HG03558 (cell line): ENCODE measurements around the gene MGST3.
"Not testable (repeated sequence)": the region's sequence is repeated elsewhere in the genome, so short reads cannot be mapped to it uniquely, and the experiment has no call there.

Source experiments
- ATAC-seq: cut with Tn5 transposase; IDR thresholded peaks from one replicate; pipeline ENCODE4 v1.9.1; 2021; ENCODE audit warnings: moderate number of reproducible peaks; ENCODE audit not compliant: unreplicated experiment; ENCODE audit errors: extremely low read depth

The MGST3 gene

DNA sequence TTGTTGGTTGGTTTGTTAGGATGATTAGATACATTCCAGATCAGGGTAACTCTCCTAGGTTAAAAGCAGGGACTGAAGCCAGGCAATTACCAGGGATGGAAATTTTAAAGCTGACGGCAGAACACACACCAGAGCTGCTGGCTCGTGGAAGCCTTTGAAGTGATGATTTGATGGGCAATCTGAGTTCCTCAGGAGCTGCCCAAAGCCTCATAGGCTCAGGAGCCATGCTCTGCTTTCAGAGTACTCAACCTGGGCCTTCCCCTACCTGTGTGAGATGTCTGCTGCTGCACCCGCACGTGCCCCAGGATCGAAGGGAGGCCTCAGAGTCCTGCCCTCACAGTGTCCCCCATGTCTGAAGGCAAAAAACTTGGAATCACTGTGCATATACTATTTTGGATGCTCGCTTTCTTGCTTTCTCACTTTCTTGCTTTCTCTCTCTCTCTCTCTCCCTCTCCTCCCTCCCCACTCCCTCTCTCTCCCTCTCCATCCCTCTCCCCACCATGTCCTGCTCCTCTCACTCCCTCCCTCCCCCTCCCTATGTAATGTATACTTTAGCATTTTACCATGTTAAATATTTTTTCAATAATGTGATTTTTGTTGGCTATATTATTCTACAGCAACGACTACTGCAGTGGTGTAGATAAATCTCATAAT is 18.0 kb downstream of the MGST3 start:
- ATAC-seq, result no peak

DNA sequence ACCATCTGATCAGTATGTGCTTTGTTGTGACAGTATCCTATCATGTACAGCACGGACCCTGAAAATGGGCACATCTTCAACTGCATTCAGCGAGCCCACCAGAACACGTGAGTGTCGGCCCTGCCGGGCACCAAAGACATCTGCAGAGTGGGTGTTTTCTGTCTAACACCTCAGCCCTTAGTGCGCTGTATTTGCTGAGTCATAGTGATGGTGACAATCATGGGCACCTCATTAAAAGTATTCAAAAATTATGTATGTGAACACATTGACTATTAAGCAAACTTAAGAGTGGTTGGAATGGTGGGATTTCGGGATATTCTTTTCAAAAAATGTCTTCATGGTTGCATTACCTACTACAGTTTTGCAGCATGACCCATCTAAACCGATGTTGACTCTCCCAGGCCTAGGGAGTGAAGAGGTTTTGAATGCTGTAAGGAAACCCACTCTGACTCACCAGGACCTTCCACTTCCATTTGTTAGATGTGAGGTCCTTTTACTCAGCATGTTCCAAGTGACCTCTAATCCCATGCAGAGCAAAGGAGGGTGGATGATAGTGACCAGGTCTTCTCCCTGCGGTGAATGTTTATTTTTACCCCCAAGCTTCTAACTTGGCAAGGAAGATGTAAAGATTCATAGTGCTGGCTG is 20.1 kb downstream of the MGST3 start:
- no peak for ATAC-seq

GRCh38 chr1:165658766-165659580 is 27.9 kb downstream of the MGST3 start:
- ATAC-seq, result not testable (repeated sequence)

DNA sequence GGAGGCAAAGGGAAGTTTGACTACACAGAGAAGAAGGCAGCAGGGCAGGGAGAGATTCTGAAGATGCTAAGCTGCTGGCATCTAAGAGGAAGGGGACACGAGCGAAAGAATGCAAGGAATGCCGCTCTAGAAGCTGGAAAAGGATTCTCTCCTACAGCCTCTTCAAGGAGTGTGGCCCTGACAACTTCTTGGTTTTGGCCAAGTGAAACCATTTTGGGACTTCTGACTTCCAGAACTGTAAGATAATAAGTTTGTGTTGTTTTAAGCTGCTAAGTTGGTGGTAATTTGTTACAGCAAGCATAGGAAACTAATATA is 28.5 kb downstream of the MGST3 start:
- no peak for ATAC-seq

- no peak for ATAC-seq
Measured at GRCh38 chr1:165661703-165662102, 30.7 kb downstream of the MGST3 start.

DNA sequence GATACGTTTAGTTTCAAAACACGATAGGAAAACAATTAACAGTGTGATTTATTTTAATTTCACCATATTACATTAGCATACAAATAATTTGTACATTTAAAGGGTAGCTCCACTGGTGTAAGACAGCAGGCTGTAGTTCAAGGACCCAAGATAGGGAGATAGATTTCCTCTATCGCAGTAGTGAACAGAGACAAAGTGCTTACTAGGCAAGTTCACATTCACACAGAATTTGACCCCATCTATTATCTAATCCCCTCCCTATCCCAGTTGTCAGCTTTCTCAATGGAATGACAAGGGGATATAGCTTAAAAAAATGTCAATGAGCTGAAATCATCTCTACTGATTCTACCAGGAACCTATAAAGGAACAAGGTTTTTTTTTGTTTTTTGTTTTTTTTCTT is 31.2 kb downstream of the MGST3 start:
- ATAC-seq, result no peak

- no peak for ATAC-seq
Measured at GRCh38 chr1:165666152-165666825, 35.3 kb downstream of the MGST3 start.

- no peak for ATAC-seq
Measured at GRCh38 chr1:165668184-165668583, 37.1 kb downstream of the MGST3 start.

GRCh38 chr1:165671526-165671925 is 40.5 kb downstream of the MGST3 start:
- ATAC-seq, result no peak

DNA sequence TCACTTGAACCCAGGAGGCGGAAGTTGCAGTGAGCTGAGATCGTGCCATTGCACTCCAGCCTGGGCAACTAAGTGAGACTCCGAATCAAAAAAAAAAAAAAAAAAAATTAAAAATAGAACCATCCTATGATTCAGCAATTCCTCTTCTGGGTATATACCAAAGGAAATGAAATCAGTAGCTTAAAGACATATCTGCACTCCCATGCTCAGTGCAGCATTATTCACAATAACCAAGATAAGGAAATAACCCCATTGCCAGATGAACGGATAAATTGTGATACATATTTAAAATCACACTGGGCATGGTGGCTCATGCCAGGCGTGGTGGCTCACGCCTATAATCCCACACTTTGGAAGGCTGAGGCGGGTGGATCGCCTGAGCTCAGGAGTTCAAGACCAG is 43.6 kb downstream of the MGST3 start:
- ATAC-seq, result no peak

- ATAC-seq, result no peak
Measured at GRCh38 chr1:165675794-165676193, 44.8 kb downstream of the MGST3 start.

DNA sequence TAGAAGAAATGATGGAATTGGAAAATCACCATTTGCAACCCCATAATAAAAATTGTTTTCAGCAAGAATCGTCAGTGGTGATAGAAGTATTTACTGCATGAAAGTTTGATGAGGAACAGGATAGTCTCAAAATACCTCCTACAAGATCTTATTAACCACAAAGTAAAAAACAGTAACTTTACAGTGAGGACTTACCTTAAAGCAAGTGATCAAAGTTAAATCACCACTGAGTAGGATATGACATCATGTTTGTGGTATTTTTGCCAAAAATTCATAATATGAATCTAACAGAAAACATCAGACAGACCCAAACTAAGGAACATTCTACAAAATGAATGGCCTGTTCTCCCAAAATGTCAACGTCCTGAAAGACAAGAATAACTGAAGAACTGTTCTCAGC is 47.5 kb downstream of the MGST3 start:
- ATAC-seq, result no peak

- ATAC-seq, result no peak
Measured at GRCh38 chr1:165679282-165680036, 48.4 kb downstream of the MGST3 start.

- ATAC-seq, result no peak
Measured at GRCh38 chr1:165680303-165680702, 49.3 kb downstream of the MGST3 start.

DNA sequence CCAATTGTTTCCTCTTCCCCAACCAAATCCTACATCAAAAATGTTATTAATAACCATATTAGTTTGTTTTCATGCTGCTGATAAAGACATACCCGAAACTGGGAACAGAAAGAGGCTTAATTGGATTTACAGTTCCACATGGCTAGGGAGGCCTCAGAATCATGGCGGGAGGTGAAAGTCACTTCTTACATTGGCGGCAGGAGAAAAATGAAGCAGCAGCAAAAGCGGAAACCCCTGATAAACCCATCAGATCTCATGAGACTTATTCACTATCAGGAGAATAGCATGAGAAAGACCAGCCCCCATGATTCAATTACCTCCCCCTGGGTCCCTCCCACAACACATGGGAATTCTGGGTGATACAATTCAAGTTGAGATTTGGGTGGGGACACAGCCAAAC is 49.7 kb downstream of the MGST3 start:
- not testable (repeated sequence) for ATAC-seq

DNA sequence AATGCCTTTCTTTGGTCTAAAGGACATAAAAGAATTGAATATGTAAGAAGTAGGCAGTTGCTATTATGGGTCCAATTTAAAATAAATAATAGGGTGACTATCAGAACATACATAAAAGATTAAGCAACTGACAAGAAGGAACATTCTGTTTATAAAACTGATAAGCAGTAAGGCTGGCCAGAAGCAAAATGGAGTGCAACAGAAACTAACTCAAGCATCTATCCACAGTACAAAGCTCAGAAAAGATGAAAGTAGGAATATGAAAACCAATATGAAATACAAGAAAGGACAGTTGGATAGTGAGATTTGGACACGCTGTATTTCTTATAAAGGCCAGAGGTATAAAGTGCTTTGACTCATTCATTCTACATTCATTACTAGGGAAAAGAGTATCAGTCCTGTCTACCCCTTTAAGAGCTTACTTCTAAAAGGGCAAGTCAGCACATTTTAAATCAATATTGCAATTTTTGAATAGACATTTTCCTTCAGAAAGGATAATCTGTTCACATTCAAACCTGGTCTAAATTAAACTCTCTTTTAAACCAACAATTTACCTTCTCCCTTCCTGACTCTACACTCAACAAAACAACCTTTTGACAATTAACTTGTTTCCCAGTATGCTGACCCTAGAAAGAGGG is 52.9 kb downstream of the MGST3 start:
- ATAC-seq, result no peak

DNA sequence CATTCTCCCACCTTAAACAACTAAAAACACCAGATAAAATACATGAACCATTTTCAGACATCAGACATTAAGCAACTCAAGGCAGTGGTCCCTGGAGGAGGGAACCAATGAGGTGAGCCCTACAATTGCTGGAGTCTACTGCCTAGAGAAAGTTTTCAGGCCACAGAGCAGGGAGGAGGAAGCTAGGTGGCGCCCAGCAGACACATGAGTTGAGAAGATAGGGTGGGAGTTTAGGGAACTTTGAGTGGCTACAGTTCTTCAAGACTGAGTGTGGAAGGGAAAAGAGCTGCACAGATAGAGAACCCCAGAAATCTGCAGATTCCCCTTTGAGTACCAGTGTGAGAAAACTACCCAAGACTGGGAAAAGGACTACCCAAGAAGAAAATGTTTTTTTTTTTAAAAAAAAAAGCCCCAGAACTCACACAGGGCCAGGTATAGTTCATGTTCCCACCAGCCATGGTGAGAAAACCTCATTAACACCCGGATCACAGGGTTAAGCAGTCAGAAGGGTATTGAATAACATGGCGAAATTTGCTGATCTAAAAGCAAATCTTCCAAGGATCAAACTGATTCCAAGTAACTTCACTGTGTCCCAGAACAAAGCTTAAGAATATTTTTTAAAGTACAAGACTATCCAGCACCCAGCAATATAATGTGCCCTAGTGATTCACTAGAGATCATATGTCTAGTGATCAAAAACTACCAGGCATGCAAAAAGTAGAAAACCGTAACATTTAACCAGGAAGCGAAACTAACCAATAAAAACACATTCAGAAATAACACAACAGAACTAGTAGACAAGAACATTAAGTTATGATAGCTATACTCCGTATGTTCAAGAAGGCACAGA is 55.3 kb downstream of the MGST3 start:
- no peak for ATAC-seq

DNA sequence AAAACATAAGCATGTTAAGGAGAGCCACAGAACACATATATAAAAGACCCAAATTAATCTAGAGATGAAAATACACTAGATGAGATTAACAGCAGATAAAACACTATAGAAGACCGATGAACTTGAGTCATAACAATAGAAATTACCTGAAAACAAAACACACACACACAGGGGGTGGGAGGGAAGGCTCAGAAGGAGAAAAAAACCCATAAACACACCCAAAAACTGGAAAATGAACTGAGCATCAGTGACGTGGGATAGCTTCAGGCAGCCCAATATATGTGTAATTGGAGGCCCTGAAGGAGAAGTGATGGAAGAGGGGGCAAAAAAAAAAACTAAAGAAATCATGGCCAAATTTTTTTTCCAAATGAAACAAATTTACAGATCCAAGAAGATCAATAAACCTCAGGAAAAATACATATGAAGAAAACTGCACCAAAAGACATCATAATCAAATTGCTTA is 56.0 kb downstream of the MGST3 start:
- ATAC-seq, result no peak

- ATAC-seq, result no peak
Measured at GRCh38 chr1:165688046-165688445, 57.0 kb downstream of the MGST3 start.
